Stimulated activated CD8-positive, alpha-beta memory T cell treated with anti-CD3 and anti-CD28 coated beads, Interleukin-12 subunit alpha, Interleukin-12 subunit beta, amount 100 ng/mL, for 24 hours (primary cell): ENCODE data around the gene HOXC5.

ENCODE experiments used
- DNase-seq: peaks from one replicate; pipeline ENCODE4 v3.0.0-alpha.2; 2020; ENCODE audit errors: extremely low read depth

HOXC5 gene

GRCh38 chr12:54045868-54046521 lies 13.1 kb downstream of the HOXC5 start:
- no peak for DNase-seq

GRCh38 chr12:54046809-54047159 lies 13.9 kb downstream of the HOXC5 start:
- DNase-seq = no peak

GRCh38 chr12:54047160-54047963 lies 14.5 kb downstream of the HOXC5 start:
- DNase-seq = no peak

GRCh38 chr12:54047964-54048303 lies 15.1 kb downstream of the HOXC5 start:
- no peak for DNase-seq

- DNase-seq = no peak
Measured at GRCh38 chr12:54048406-54049093, 15.7 kb downstream of the HOXC5 start.

- DNase-seq = no peak
Measured at GRCh38 chr12:54049108-54049507, 16.3 kb downstream of the HOXC5 start.

GRCh38 chr12:54050482-54050810 lies 17.6 kb downstream of the HOXC5 start:
- DNase-seq = no peak

- no peak for DNase-seq
Measured at GRCh38 chr12:54051026-54051842, 18.4 kb downstream of the HOXC5 start.

- DNase-seq = no peak
Measured at GRCh38 chr12:54051874-54052437, 19.1 kb downstream of the HOXC5 start.

- no peak for DNase-seq
Measured at GRCh38 chr12:54052438-54053002, 19.7 kb downstream of the HOXC5 start.

- no peak for DNase-seq
Measured at GRCh38 chr12:54053003-54053750, 20.3 kb downstream of the HOXC5 start.

GRCh38 chr12:54053751-54054741 lies 21.2 kb downstream of the HOXC5 start, which contains the start of gene HOXC4:
Gene HOXC4 (plus strand): TSS chr12:54053835. CDS start chr12:54053923, 88 bp downstream.
- DNase-seq = no peak

GRCh38 chr12:54054742-54055194 lies 21.9 kb downstream of the HOXC5 start:
- DNase-seq = no peak

GRCh38 chr12:54055552-54055951 lies 22.7 kb downstream of the HOXC5 start:
- DNase-seq = no peak

- DNase-seq = no peak
Measured at GRCh38 chr12:54056110-54056509, 23.3 kb downstream of the HOXC5 start.

GRCh38 chr12:54058128-54058768 lies 25.4 kb downstream of the HOXC5 start:
- DNase-seq = no peak

GRCh38 chr12:54059668-54060067 lies 26.8 kb downstream of the HOXC5 start:
- no peak for DNase-seq

- DNase-seq = no peak
Measured at GRCh38 chr12:54060174-54060974, 27.5 kb downstream of the HOXC5 start.
